IPS DF 6.9 (cell line): ENCODE measurements around the gene GPSM3.
"Not testable (repeated sequence)": the region's sequence is repeated elsewhere in the genome, so short reads cannot be mapped to it uniquely, and the experiment has no call there.

Experiments used
- DNase-seq: peaks from one replicate; pipeline ENCODE4 v3.0.0-alpha.2; 2013; ENCODE audit warnings: low read depth, low spot score
- H3K27ac ChIP-seq: one replicate; pipeline ENCODE4 v1.5.1; 2013; ENCODE audit warnings: low read length, control low read depth
- H3K27me3 ChIP-seq: 2 replicates; pipeline ENCODE4 v1.6.1; 2013; ENCODE audit warnings: mild to moderate bottlenecking, low read length; ENCODE audit not compliant: control insufficient read depth, insufficient read depth
- H3K36me3 ChIP-seq: 2 replicates; pipeline ENCODE4 v1.6.1; 2013; ENCODE audit warnings: low read length; ENCODE audit not compliant: control insufficient read depth, insufficient read depth
- H3K4me1 ChIP-seq: 2 replicates; pipeline ENCODE4 v1.6.1; 2013; ENCODE audit warnings: low read length; ENCODE audit not compliant: control insufficient read depth, insufficient read depth
- H3K4me3 ChIP-seq: 2 replicates; pipeline ENCODE4 v1.5.1; 2013; ENCODE audit warnings: mild to moderate bottlenecking, low read length
- H3K9me3 ChIP-seq: 2 replicates; pipeline ENCODE4 v1.6.1; 2013; ENCODE audit warnings: low read length, inconsistent platforms; ENCODE audit not compliant: control insufficient read depth, insufficient read depth
- WGBS: extraction: QIAGEN DNeasy Blood & Tissue Kit; methylation state at CpG from one replicate; pipeline ENCODE4 v1.1.7; 2013; ENCODE audit warnings: mixed read lengths, missing lambda C conversion rate; ENCODE audit not compliant: insufficient read length, insufficient coverage; 5-methylcytosine and 5-hydroxymethylcytosine counted together

The GPSM3 gene

GRCh38 chr6:32216998-32217397 lies 24.6 kb upstream of the GPSM3 start:
- no peaks in the 10 kb centered on the region for H3K36me3 ChIP-seq
- no peaks in the 10 kb centered on the region for H3K9me3 ChIP-seq
- no CpG with 5 or more reads among the region's 11 CpGs for WGBS
- no peaks in the 10 kb centered on the region for H3K27me3 ChIP-seq
- no peak for DNase-seq
- no peak overlapping the region for H3K4me3 ChIP-seq
- H3K4me1 ChIP-seq = no peaks in the 10 kb centered on the region; the same call in 1 of the 2 replicates
- no peak overlapping the region for H3K27ac ChIP-seq

GRCh38 chr6:32216285-32216684 lies 23.8 kb upstream of the GPSM3 start:
- no peak for DNase-seq
- WGBS = no CpG with 5 or more reads among the region's 10 CpGs
- H3K27me3 ChIP-seq = no peaks in the 10 kb centered on the region

GRCh38 chr6:32215617-32216016 lies 23.2 kb upstream of the GPSM3 start:
- no CpG with 5 or more reads among the region's 4 CpGs for WGBS
- Histone ChIP-seq H3K9me3 (no peaks in the 10 kb centered on the region), H3K36me3 (no peaks in the 10 kb centered on the region), H3K27ac (no peak overlapping the region), H3K4me1 (no peaks in the 10 kb centered on the region), H3K4me3 (no peak overlapping the region), H3K27me3 (no peaks in the 10 kb centered on the region)
- no peak for DNase-seq

More at GRCh38 chr6:32216285-32216684, 23.8 kb upstream of the GPSM3 start:
- Histone ChIP-seq H3K27ac (no peak overlapping the region), H3K4me1 (no peaks in the 10 kb centered on the region; the same call in 1 of the 2 replicates), H3K4me3 (no peak overlapping the region), H3K9me3 (no peaks in the 10 kb centered on the region), H3K36me3 (no peaks in the 10 kb centered on the region)

GRCh38 chr6:32214126-32214525 lies 21.7 kb upstream of the GPSM3 start:
- Histone ChIP-seq H3K36me3 (no peaks in the 10 kb centered on the region), H3K27me3 (no peaks in the 10 kb centered on the region), H3K27ac (no peak overlapping the region), H3K4me3 (no peak overlapping the region), H3K9me3 (no peaks in the 10 kb centered on the region), H3K4me1 (no peaks in the 10 kb centered on the region)
- DNase-seq = no peak
- WGBS = no CpG with 5 or more reads among the region's 3 CpGs

GRCh38 chr6:32213649-32214048 lies 21.2 kb upstream of the GPSM3 start:
- Histone ChIP-seq H3K9me3 (no peaks in the 10 kb centered on the region), H3K4me3 (no peak overlapping the region), H3K27me3 (no peaks in the 10 kb centered on the region), H3K27ac (no peak overlapping the region), H3K4me1 (no peaks in the 10 kb centered on the region), H3K36me3 (no peaks in the 10 kb centered on the region)
- DNase-seq = no peak
- 100% methylated on average over 3 of the region's 6 CpGs for WGBS

- no CpG with 5 or more reads among the region's 12 CpGs for WGBS
- Histone ChIP-seq H3K27me3 (no peaks in the 10 kb centered on the region), H3K4me3 (no peak overlapping the region), H3K9me3 (no peaks in the 10 kb centered on the region), H3K36me3 (no peaks in the 10 kb centered on the region), H3K27ac (no peak overlapping the region), H3K4me1 (no peaks in the 10 kb centered on the region)
- no peak for DNase-seq
Measured at GRCh38 chr6:32212076-32212760, 19.8 kb upstream of the GPSM3 start.

GRCh38 chr6:32211432-32211831 lies 19.0 kb upstream of the GPSM3 start:
- not testable (repeated sequence) for H3K4me1 ChIP-seq, H3K27ac ChIP-seq, H3K9me3 ChIP-seq, DNase-seq, H3K36me3 ChIP-seq, H3K4me3 ChIP-seq, H3K27me3 ChIP-seq
- WGBS = no CpG with 5 or more reads among the region's 4 CpGs

- no peak overlapping the region for H3K4me3 ChIP-seq
- H3K9me3 ChIP-seq = no peaks in the 10 kb centered on the region
- no CpG with 5 or more reads among the region's 5 CpGs for WGBS
- H3K27ac ChIP-seq = no peak overlapping the region
- no peaks in the 10 kb centered on the region for H3K36me3 ChIP-seq
- no peak for DNase-seq
- no peaks in the 10 kb centered on the region for H3K27me3 ChIP-seq
- no peaks in the 10 kb centered on the region for H3K4me1 ChIP-seq
Measured at GRCh38 chr6:32210191-32210601, 17.8 kb upstream of the GPSM3 start.

- H3K27ac ChIP-seq = no peak overlapping the region
- no peak for DNase-seq
- H3K9me3 ChIP-seq = no peaks in the 10 kb centered on the region
- H3K4me3 ChIP-seq = no peak overlapping the region
- H3K27me3 ChIP-seq = no peaks in the 10 kb centered on the region
- no peaks in the 10 kb centered on the region; the same call in 1 of the 2 replicates for H3K4me1 ChIP-seq
- no CpG with 5 or more reads among the region's 1 CpG for WGBS
- H3K36me3 ChIP-seq = no peaks in the 10 kb centered on the region
Measured at GRCh38 chr6:32208996-32209395, 16.6 kb upstream of the GPSM3 start.

GRCh38 chr6:32204268-32204715 lies 11.8 kb upstream of the GPSM3 start:
- H3K27ac ChIP-seq = no peak overlapping the region
- no peaks in the 10 kb centered on the region; the same call in 1 of the 2 replicates for H3K4me1 ChIP-seq
- H3K4me3 ChIP-seq = no peak overlapping the region
- DNase-seq = no peak
- H3K36me3 ChIP-seq = no peaks in the 10 kb centered on the region
- H3K9me3 ChIP-seq = no peaks in the 10 kb centered on the region
- no CpG with 5 or more reads among the region's 3 CpGs for WGBS
- H3K27me3 ChIP-seq = no peaks in the 10 kb centered on the region
